Transverse colon (tissue), 4 donors: ENCODE results near the gene WSCD2. TPM values are rescaled to one million over a fixed set of nuclear protein-coding genes. Genes with fewer than 3 reads are reported as not detected.

ENCODE experiments used
- DNase-seq: peaks from one replicate; pipeline ENCODE4 v3.0.0-alpha.2; 2019
- H3K27ac ChIP-seq, 4 donors: fragments of 200-600 bp; sonication (generic); 2 replicates each; pipeline ENCODE4 v1.5.1; 2016 to 2018; ENCODE audit warnings: inconsistent platforms in 4 of 4
- H3K27me3 ChIP-seq: fragments of 200-600 bp; sonication (generic); 2 replicates; pipeline ENCODE4 v1.5.1; 2017; ENCODE audit warnings: inconsistent platforms
- H3K36me3 ChIP-seq, 4 donors: fragments of 200-600 bp; sonication (generic); 2 replicates each; pipeline ENCODE4 v1.5.1; 2017 to 2019; ENCODE audit warnings: inconsistent platforms in 4 of 4
- H3K4me1 ChIP-seq, 4 donors: fragments of 200-600 bp; sonication (generic); 2 replicates each; pipeline ENCODE4 v1.5.1; 2017 to 2020; ENCODE audit warnings: inconsistent platforms in 4 of 4
- H3K4me3 ChIP-seq, 4 donors: fragments of 200-600 bp; sonication (generic); 1 replicate in 1 of 4; 2 replicates in 3 of 4; pipeline versions ENCODE4 v1.5.1 to v1.6.1; 2017 to 2019; ENCODE audit warnings: inconsistent platforms in 4 of 4
- H3K9me3 ChIP-seq, 2 donors: fragments of 200-600 bp; sonication (generic); 2 replicates each; pipeline ENCODE4 v1.5.1; 2017 to 2019; ENCODE audit warnings: inconsistent platforms in 2 of 2
- CTCF ChIP-seq, 5 experiments: fragments of 200-600 bp in 3 of 5; fragments of 450-650 bp in 2 of 5; sonication (generic) in 3 of 5; IDR thresholded peaks; 1 replicate in 2 of 5; 2 replicates in 3 of 5; pipeline ENCODE4 v1.5.1; 2016 to 2017; ENCODE audit warnings: antibody characterized with exemption in 5 of 5, inconsistent platforms in 3 of 5, mild to moderate bottlenecking in 2 of 5, moderate library complexity in 1 of 5
- EP300 ChIP-seq: sonication (generic); formaldehyde crosslinking; IDR thresholded peaks from one replicate; pipeline ENCODE4 v1.6.1; 2017; ENCODE audit warnings: antibody characterized with exemption, low read depth
- POLR2A ChIP-seq: fragments of 450-650 bp; IDR thresholded peaks from one replicate; pipeline ENCODE4 v1.6.1; 2016; ENCODE audit warnings: antibody characterized with exemption, mild to moderate bottlenecking, moderate library complexity
- POLR2AphosphoS5 ChIP-seq, 3 donors: sonication (generic); formaldehyde crosslinking; IDR thresholded peaks; one replicate each; pipeline ENCODE4 v1.6.1; 2016; ENCODE audit warnings: antibody characterized with exemption in 3 of 3
- WGBS, 2 donors: methylation state at CpG; one replicate each; pipeline ENCODE4 v1.1.5; 2018; ENCODE audit warnings: low coverage in 1 of 2; 5-methylcytosine and 5-hydroxymethylcytosine counted together
- in situ Hi-C, 4 donors: fragments of 200-750 bp; cut with MboI; loops; one replicate each; pipeline versions ENCODE4 v1.15.0 to v1.15.1; 2017; ENCODE audit warnings: low sequenced_read_pairs in 3 of 4, low pct_ligation_motif_present in 1 of 4, low pct_unique_long_range_greater_than_20kb in 1 of 4
- intact Hi-C: fragments of 100-400 bp; cut with DNase I; formaldehyde crosslinking; loops from one replicate; pipeline ENCODE4 v1.15.1; 2023; ENCODE audit warnings: low total_unique reads
- total RNA-seq, 4 donors: library from RNA; depleted of rRNA; stranded (reverse); fragments of >200 nt; gene quantifications; one replicate each; pipeline ENCODE4 v1.1.0, GENCODE V29; 2016

Gene WSCD2
- total RNA-seq, 4 donors from 2014 or later = 0.16 to 46.6 (median 1.1) TPM; not detected in 1

GRCh38 chr12:108103087-108103486 is 26.0 kb upstream of the WSCD2 start:
- H3K4me3 ChIP-seq = no peak overlapping the region
- H3K9me3 ChIP-seq = no peaks in the 10 kb centered on the region
- H3K4me1 ChIP-seq = no peaks in the 10 kb centered on the region
- no peaks in the 10 kb centered on the region for H3K27me3 ChIP-seq
- TF ChIP-seq POLR2A (no peak), POLR2AphosphoS5 (IDR thresholded peaks at IDR 0.05) (no peak), EP300 (no peak), CTCF (IDR thresholded peaks at IDR 0.05) (no peak)
- H3K27ac ChIP-seq = no peak overlapping the region
- DNase-seq = no peak
- intact Hi-C loops = no loop called here
- in situ Hi-C loops = no loop called here
- H3K36me3 ChIP-seq = no peaks in the 10 kb centered on the region

GRCh38 chr12:108103517-108103916 is 25.6 kb upstream of the WSCD2 start:
- DNase-seq = no peak
- no peaks in the 10 kb centered on the region for H3K9me3 ChIP-seq
- no peak overlapping the region for H3K27ac ChIP-seq
- in situ Hi-C loops (no loop called here), intact Hi-C loops (no loop called here)
- TF ChIP-seq POLR2A = no peak
- no peak for TF ChIP-seq EP300
- no peaks in the 10 kb centered on the region for H3K27me3 ChIP-seq
- no peaks in the 10 kb centered on the region for H3K4me1 ChIP-seq
- WGBS, 2 donors = 58 to 59% methylated on average over 2 to 3 of the region's 3 CpGs
- no peak overlapping the region for H3K4me3 ChIP-seq
- H3K36me3 ChIP-seq = no peaks in the 10 kb centered on the region

DNA sequence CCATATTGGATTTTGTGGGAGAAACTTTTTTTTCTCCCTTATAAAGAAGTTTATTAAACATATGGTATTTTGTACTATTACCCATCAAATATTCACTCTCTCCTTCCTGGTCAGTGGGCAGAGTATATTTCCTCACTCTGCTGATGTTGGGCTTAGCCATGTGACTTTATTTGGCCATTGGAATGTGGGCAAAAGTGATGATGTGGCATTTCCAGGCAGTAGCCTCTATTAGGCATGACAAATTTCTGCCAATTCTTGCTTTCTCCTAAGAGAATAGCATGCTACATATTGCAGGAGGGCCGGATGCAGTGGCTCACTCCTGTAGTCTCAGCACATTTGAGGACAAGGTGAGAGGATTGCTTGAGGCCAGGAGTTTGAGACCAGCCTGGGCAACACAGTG is 24.4 kb upstream of the WSCD2 start:
- Histone ChIP-seq H3K4me3 (no peak overlapping the region), H3K9me3 (no peaks in the 10 kb centered on the region), H3K27ac (no peak overlapping the region), H3K36me3 (no peaks in the 10 kb centered on the region), H3K27me3 (no peaks in the 10 kb centered on the region), H3K4me1 (no peaks in the 10 kb centered on the region)
- DNase-seq = no peak
- intact Hi-C loops (no loop called here), in situ Hi-C loops (no loop called here)
- WGBS, 2 donors = 75% methylated on average over 1 of the region's 1 CpG; no CpG with 5 or more reads in 1 of the 2 donors
- TF ChIP-seq POLR2A = no peak
- no peak for TF ChIP-seq CTCF (IDR thresholded peaks at IDR 0.05)
- no peak for TF ChIP-seq EP300
- TF ChIP-seq POLR2AphosphoS5 (IDR thresholded peaks at IDR 0.05) = no peak

DNA sequence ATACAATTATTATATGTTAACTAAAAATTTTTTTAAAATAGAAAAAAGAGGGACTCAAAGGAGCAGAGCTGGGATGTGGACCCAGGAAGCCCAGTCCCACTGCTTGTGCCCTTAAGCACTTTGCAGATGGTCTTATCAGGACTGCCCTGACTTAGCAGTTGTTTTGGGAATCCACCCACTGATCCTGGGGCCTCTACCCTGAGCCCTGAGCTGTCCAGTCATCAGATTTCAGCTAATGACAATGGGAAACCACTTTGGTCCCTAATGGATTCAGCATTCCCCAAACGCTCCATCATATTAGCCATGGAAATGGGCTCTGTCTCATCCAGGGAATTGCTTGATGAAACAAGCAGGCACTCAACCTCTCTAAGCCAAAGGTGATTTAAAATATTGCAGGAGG is 22.5 kb upstream of the WSCD2 start:
- H3K4me1 ChIP-seq = no peaks in the 10 kb centered on the region
- TF ChIP-seq POLR2AphosphoS5 (IDR thresholded peaks at IDR 0.05) (no peak), EP300 (no peak), POLR2A (no peak), CTCF (IDR thresholded peaks at IDR 0.05) (no peak)
- H3K9me3 ChIP-seq = no peaks in the 10 kb centered on the region
- 78% methylated on average over 1 of the region's 1 CpG; no CpG with 5 or more reads in 1 of the 2 donors for WGBS, 2 donors
- intact Hi-C loops = no loop called here
- no peak for DNase-seq
- H3K36me3 ChIP-seq = no peaks in the 10 kb centered on the region
- no peak overlapping the region for H3K27ac ChIP-seq
- in situ Hi-C loops = no loop called here
- no peak overlapping the region for H3K4me3 ChIP-seq
- no peaks in the 10 kb centered on the region for H3K27me3 ChIP-seq

DNA sequence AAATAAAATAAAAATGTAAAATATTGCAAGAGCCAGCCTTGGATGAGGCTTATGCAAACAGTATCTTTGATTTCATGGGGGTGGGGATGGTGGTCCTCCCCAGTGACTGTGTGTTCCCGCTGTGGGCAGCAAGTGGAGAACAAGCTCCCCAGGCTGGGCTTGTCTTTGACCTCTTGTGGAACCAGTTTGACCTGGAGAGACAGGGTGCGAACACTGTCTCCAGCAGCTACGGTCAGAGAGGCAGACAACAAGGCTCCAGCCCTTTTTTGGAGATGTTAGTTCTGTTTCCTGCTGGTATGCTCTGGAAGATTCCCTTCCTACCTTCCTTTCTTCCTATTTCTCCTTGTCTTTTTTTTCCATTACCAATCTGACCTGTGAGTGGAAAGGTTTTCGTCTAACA is 21.8 kb upstream of the WSCD2 start:
- no peaks in the 10 kb centered on the region for H3K4me1 ChIP-seq
- DNase-seq = no peak
- no peaks in the 10 kb centered on the region for H3K9me3 ChIP-seq
- no peak overlapping the region for H3K4me3 ChIP-seq
- H3K27ac ChIP-seq = no peak overlapping the region
- H3K27me3 ChIP-seq = no peaks in the 10 kb centered on the region
- H3K36me3 ChIP-seq = no peaks in the 10 kb centered on the region
- intact Hi-C loops = no loop called here
- in situ Hi-C loops = no loop called here
- WGBS, 2 donors = 68 to 88% methylated on average over 2 to 4 of the region's 4 CpGs
- TF ChIP-seq EP300 (no peak), CTCF (IDR thresholded peaks at IDR 0.05) (no peak), POLR2A (no peak), POLR2AphosphoS5 (IDR thresholded peaks at IDR 0.05) (no peak)
